B cell (primary cell): ENCODE data around the gene POLG2.

ENCODE experiments used
- EZH2 ChIP-seq: IDR thresholded peaks from 2 replicates; pipeline ENCODE4 v1.6.1; 2012; ENCODE audit warnings: borderline replicate concordance, low read depth, mild to moderate bottlenecking, moderate library complexity, low read length; ENCODE audit not compliant: insufficient read depth, poor library complexity, severe bottlenecking
- TF ChIP-seq, protein P1 (sequence below): fragments of 200-600 bp; IDR thresholded peaks from one replicate; pipeline ENCODE4 v1.8.0; 2022; ENCODE audit warnings: antibody characterized with exemption, mild to moderate bottlenecking

DNA sequence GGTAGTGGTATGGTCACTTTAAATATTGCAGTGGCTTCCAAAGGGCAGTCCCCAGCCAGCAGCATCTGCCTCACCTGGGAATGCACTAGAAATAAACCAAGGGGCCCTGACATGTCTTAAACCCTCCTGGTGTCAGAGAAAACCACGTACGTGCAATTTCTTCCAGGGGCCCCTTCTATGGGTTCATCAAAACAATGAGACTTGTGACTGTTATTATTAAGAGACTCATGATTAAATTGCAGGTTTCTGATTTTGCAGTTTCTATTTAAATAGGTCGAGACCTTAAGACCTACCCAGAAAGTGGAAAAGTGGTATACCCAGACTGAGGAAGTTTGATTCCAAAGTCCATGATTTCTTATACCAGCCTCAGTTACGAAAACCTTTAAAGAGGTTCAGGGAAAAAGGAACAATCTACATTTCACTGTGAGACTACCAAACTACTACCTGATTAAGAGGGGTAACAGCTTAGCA, 746 bp upstream of the POLG2 start:
- TF ChIP-seq, protein P1, sequence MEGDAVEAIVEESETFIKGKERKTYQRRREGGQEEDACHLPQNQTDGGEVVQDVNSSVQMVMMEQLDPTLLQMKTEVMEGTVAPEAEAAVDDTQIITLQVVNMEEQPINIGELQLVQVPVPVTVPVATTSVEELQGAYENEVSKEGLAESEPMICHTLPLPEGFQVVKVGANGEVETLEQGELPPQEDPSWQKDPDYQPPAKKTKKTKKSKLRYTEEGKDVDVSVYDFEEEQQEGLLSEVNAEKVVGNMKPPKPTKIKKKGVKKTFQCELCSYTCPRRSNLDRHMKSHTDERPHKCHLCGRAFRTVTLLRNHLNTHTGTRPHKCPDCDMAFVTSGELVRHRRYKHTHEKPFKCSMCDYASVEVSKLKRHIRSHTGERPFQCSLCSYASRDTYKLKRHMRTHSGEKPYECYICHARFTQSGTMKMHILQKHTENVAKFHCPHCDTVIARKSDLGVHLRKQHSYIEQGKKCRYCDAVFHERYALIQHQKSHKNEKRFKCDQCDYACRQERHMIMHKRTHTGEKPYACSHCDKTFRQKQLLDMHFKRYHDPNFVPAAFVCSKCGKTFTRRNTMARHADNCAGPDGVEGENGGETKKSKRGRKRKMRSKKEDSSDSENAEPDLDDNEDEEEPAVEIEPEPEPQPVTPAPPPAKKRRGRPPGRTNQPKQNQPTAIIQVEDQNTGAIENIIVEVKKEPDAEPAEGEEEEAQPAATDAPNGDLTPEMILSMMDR, result peak; percentile 32
- no peak for TF ChIP-seq EZH2
